ENCODE data around the gene MBOAT7. TPM values are rescaled to one million over a fixed set of nuclear protein-coding genes. Genes with fewer than 3 reads are reported as not detected.

MBOAT7 gene
- total RNA-seq, 1 experiment from 2014 or later = 109 TPM

GRCh38 chr19:54156490-54156889 lies 32.9 kb downstream of the MBOAT7 start (continued):
- TF ChIP-seq, protein P1, sequence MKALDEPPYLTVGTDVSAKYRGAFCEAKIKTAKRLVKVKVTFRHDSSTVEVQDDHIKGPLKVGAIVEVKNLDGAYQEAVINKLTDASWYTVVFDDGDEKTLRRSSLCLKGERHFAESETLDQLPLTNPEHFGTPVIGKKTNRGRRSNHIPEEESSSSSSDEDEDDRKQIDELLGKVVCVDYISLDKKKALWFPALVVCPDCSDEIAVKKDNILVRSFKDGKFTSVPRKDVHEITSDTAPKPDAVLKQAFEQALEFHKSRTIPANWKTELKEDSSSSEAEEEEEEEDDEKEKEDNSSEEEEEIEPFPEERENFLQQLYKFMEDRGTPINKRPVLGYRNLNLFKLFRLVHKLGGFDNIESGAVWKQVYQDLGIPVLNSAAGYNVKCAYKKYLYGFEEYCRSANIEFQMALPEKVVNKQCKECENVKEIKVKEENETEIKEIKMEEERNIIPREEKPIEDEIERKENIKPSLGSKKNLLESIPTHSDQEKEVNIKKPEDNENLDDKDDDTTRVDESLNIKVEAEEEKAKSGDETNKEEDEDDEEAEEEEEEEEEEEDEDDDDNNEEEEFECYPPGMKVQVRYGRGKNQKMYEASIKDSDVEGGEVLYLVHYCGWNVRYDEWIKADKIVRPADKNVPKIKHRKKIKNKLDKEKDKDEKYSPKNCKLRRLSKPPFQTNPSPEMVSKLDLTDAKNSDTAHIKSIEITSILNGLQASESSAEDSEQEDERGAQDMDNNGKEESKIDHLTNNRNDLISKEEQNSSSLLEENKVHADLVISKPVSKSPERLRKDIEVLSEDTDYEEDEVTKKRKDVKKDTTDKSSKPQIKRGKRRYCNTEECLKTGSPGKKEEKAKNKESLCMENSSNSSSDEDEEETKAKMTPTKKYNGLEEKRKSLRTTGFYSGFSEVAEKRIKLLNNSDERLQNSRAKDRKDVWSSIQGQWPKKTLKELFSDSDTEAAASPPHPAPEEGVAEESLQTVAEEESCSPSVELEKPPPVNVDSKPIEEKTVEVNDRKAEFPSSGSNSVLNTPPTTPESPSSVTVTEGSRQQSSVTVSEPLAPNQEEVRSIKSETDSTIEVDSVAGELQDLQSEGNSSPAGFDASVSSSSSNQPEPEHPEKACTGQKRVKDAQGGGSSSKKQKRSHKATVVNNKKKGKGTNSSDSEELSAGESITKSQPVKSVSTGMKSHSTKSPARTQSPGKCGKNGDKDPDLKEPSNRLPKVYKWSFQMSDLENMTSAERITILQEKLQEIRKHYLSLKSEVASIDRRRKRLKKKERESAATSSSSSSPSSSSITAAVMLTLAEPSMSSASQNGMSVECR (CRISPR knock-in tag; IDR thresholded peaks at IDR 0.05; ENCODE audit: borderline replicate concordance) = no peak
- no peak for TF ChIP-seq NR3C1 (CRISPR knock-in tag; conservative IDR thresholded peaks at IDR 0.05; ENCODE audit: low read depth)
- no peak for TF ChIP-seq FOXK1 (CRISPR knock-in tag; IDR thresholded peaks at IDR 0.05)
- TF ChIP-seq, protein P2, sequence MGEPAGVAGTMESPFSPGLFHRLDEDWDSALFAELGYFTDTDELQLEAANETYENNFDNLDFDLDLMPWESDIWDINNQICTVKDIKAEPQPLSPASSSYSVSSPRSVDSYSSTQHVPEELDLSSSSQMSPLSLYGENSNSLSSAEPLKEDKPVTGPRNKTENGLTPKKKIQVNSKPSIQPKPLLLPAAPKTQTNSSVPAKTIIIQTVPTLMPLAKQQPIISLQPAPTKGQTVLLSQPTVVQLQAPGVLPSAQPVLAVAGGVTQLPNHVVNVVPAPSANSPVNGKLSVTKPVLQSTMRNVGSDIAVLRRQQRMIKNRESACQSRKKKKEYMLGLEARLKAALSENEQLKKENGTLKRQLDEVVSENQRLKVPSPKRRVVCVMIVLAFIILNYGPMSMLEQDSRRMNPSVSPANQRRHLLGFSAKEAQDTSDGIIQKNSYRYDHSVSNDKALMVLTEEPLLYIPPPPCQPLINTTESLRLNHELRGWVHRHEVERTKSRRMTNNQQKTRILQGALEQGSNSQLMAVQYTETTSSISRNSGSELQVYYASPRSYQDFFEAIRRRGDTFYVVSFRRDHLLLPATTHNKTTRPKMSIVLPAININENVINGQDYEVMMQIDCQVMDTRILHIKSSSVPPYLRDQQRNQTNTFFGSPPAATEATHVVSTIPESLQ (CRISPR knock-in tag; IDR thresholded peaks at IDR 0.05) = no peak
- TF ChIP-seq ATF2 (CRISPR knock-in tag; IDR thresholded peaks at IDR 0.05; ENCODE audit: borderline replicate concordance, low read depth) = no peak
- TF ChIP-seq AR (CRISPR knock-in tag; IDR thresholded peaks at IDR 0.05) = no peak
- TF ChIP-seq CDX4 (CRISPR knock-in tag; IDR thresholded peaks at IDR 0.05; ENCODE audit: borderline replicate concordance) = no peak
- TF ChIP-seq, protein P3, sequence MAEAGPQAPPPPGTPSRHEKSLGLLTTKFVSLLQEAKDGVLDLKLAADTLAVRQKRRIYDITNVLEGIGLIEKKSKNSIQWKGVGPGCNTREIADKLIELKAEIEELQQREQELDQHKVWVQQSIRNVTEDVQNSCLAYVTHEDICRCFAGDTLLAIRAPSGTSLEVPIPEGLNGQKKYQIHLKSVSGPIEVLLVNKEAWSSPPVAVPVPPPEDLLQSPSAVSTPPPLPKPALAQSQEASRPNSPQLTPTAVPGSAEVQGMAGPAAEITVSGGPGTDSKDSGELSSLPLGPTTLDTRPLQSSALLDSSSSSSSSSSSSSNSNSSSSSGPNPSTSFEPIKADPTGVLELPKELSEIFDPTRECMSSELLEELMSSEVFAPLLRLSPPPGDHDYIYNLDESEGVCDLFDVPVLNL (CRISPR knock-in tag; IDR thresholded peaks at IDR 0.05; ENCODE audit: borderline replicate concordance, low read depth) = no peak
- no peak for TF ChIP-seq NR2C2 (CRISPR knock-in tag; IDR thresholded peaks at IDR 0.05)

DNA sequence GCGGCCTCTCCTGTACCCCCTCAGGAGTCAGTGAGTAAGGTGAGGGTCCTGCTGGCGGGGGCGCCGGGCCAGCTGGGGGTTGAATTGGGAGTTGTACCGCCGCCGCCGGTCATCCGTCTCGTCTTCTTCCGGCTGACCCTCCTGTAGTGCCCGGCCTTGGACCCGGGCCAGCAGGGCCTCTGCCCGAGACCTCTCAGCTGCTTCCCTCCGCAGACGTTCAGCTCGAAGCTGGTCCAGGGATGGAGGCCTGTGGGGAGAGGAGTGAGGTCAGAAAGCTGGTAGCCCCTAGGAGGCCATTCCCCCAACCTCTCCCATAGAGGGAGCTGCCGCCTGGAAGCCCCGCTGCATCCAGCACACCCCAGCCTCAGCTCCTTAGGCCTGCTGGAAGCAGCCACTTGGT lies 33.7 kb downstream of the MBOAT7 start:
- Mint-ChIP-seq H3K4me1 (peaks cover 12% of the 10 kb centered on the region), H3K9me3 (no peaks in the 10 kb centered on the region), H3K27me3 (ENCODE audit: low read depth) (no peaks in the 10 kb centered on the region; the same call in 1 of the 2 replicates), H3K36me3 (peaks cover 49% of the 10 kb centered on the region), H3K4me3 (no peak overlapping the region), H3K27ac (no peak overlapping the region)
- POLR2A ChIA-PET = interaction anchor here (0.9 to 1.3 kb wide), 2 partner anchors 8 to 19 kb away, joined by 3 to 5 read pairs; partner anchors contain the start of gene CNOT3
- CTCF ChIA-PET = interaction anchor here (0.5 to 1.4 kb wide), 4 partner anchors 9 to 408 kb away, joined by 3 to 7 read pairs (median 4); partner anchors contain the start of gene CNOT3
- ATAC-seq = peak; percentile 3
- DNase-seq (ENCODE audit: low spot score) = peak; percentile 38
- TF ChIP-seq OVOL2 (CRISPR knock-in tag; IDR thresholded peaks at IDR 0.05; ENCODE audit: borderline replicate concordance) = no peak

All from WTC11 (cell line).